HPDE6-E6E7 (cell line): ENCODE results near the gene KCNQ4.
A peak's percentile ranks its signal among the peaks of the same experiment; 100 is the strongest.

Experiments used
- DNase-seq: peaks from one replicate; pipeline ENCODE4 v3.0.0; 2011; ENCODE audit warnings: missing footprints; ENCODE audit errors: extremely low spot score

The KCNQ4 gene

DNA sequence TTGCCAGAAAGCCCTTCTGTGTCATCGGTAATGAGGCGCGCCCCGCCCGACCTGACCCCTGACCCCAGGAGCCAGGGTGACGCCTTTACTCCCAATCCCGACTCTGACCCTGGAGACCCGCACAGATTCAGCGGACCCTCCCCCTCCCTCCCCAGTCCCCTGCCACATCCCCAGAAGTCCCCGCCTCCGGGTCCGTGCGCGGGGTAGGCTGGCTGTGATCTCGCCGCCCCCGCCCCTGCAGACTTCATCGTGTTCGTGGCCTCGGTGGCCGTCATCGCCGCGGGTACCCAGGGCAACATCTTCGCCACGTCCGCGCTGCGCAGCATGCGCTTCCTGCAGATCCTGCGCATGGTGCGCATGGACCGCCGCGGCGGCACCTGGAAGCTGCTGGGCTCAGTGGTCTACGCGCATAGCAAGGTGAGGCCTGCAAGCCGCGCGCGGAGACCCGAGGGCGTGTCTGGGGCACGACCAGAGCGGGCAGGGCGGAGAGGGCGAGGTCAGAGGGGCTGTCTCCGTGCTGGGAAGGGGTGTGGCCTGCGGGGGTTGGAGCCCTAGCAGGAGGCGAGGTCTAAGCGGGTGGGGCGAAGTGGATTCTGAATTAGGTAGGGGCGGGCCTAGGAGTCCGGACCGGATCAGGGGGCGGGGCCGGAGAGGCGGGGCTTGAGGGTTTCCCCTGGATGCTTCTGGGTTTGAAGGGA lies 34.8 kb downstream of the KCNQ4 start:
- DNase-seq: peak; percentile 50

GRCh38 chr1:40819101-40819500 lies 35.5 kb downstream of the KCNQ4 start:
- no peak for DNase-seq

GRCh38 chr1:40820251-40820797 lies 36.7 kb downstream of the KCNQ4 start:
- DNase-seq: no peak

- DNase-seq: no peak
Measured at GRCh38 chr1:40820911-40821693, 37.5 kb downstream of the KCNQ4 start.

DNA sequence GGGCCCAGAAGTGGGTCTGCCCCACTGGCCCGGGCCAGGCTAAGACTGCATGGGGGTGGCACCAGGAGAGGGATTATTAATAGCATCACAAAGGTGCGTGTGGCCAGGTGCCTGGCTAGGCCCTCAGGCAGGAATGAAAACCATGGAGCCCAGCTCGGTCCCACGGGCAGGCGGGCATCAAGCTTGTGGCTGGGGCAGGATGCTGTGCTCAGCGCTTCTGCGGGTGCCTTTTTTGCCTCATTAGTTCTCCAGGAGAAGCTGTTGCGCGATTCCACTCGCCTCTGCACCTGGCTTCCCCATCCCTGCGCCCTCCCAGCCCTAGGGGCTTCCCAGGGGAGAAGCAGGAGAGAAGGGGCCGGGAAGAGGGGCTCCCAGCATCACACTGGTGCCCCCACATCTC lies 39.3 kb downstream of the KCNQ4 start:
- no peak for DNase-seq

- DNase-seq: no peak
Measured at GRCh38 chr1:40823345-40823744, 39.8 kb downstream of the KCNQ4 start.

GRCh38 chr1:40823983-40824382 lies 40.4 kb downstream of the KCNQ4 start:
- no peak for DNase-seq

- DNase-seq: no peak
Measured at GRCh38 chr1:40824591-40825434, 41.2 kb downstream of the KCNQ4 start.

GRCh38 chr1:40825435-40825788 lies 41.8 kb downstream of the KCNQ4 start:
- DNase-seq: no peak

DNA sequence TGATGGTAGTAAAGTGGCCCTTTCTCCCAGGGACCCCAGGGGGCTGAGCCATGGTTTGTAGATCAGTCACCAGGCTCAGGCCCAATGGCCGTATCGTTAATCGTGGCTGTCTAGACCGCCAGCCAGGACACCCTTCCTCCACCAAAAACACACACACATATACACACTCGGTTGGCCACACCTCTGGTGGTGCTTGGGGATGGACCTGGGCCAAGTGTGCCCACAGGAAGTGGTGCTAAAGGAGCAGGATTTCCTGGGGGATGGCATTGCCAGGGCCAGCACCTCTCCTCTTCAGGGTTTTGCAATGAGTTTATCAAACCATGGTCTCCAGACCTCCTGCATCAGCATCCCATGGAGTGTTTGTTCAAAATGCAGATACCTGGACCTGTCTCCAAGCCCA lies 42.4 kb downstream of the KCNQ4 start:
- no peak for DNase-seq

- DNase-seq: no peak
Measured at GRCh38 chr1:40829631-40830245, 46.2 kb downstream of the KCNQ4 start.

DNA sequence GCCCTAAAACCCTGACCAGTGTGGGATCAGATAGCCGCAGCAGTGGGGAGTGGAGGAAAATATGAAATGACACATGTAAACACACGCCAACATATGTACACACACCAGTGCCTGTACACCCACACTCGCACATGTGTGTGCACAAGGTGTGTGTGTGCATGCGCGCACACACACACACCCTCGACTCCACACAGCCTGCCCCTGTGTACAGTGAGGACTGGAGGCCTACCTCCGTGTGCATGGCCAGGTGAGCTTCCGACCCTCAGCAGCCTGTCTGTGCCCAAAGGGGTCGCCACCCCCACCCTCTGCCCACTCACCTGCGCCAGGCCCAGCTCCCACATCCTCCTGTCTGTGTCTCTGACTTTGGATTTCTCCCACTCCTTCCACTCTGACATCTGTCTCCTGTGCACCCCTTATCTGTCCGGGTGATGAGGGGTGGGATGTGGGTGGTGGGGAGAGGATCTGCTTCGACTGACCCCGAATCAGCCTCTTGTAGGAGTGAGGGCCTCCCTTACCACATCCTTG lies 46.9 kb downstream of the KCNQ4 start:
- DNase-seq: no peak

DNA sequence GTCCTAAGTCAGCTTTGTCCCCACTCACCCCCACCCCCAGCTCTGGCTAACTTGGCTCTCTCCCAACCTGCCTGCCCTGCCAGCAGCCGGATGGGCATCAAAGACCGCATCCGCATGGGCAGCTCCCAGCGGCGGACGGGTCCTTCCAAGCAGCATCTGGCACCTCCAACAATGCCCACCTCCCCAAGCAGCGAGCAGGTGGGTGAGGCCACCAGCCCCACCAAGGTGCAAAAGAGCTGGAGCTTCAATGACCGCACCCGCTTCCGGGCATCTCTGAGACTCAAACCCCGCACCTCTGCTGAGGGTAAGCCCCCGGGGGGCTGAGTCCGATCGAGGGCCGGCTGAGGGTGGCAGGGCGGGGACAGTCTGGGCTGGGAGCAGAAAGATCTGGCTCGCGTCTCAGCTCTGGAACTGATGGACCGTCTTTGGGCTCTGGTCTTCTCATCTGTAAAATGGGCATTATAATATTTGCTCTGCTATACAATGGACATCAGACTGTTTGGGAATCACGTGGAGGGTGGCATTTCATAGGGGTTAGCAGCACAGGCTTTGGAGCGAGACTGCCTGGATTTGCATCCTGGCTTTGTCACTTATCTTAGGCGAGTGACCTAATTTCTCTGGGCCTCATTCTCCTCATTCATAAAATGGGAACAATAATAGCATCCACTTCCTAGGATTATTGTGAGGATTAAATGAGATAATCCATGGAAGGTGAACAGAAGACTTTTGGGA lies 47.6 kb downstream of the KCNQ4 start:
- no peak for DNase-seq

- DNase-seq: no peak
Measured at GRCh38 chr1:40833979-40834378, 50.4 kb downstream of the KCNQ4 start.

- no peak for DNase-seq
Measured at GRCh38 chr1:40834968-40835545, 51.5 kb downstream of the KCNQ4 start.

DNA sequence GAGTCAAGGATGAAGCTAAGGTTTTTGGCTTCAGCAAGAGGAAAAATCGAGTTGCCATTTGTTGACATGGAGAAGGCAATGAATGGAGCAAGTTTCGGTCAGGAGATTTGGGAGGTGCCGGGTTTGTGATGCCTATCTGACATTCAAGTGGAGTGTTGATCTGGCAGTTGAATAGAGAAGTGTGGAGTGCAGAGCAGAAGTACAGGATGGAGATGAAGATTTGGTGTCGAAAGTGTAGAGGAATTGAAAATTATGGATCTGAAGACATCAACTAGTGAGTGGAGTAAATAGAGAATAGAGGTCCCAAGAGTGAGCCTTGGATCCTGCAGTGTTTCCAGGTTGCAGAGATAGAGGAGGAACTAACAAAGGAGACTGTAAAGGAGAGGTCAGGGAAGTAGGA lies 52.7 kb downstream of the KCNQ4 start:
- DNase-seq: no peak

- no peak for DNase-seq
Measured at GRCh38 chr1:40837601-40838000, 54.0 kb downstream of the KCNQ4 start.

GRCh38 chr1:40838045-40838979 lies 54.7 kb downstream of the KCNQ4 start:
- DNase-seq: no peak
